SIG-M5 treated with dmso at 0.1 percent for 504 hours (cell line): Measurements from ENCODE around the gene MGAT5B.
A peak's percentile ranks its signal among the peaks of the same experiment; 100 is the strongest.
"Not testable (repeated sequence)": the region's sequence is repeated elsewhere in the genome, so short reads cannot be mapped to it uniquely, and the experiment has no call there.

Experiments
- DNase-seq: peaks from one replicate; lab custom pipeline; 2025; ENCODE audit not compliant: unreplicated experiment; lab: John Stamatoyannopoulos, UW

The MGAT5B gene

DNA sequence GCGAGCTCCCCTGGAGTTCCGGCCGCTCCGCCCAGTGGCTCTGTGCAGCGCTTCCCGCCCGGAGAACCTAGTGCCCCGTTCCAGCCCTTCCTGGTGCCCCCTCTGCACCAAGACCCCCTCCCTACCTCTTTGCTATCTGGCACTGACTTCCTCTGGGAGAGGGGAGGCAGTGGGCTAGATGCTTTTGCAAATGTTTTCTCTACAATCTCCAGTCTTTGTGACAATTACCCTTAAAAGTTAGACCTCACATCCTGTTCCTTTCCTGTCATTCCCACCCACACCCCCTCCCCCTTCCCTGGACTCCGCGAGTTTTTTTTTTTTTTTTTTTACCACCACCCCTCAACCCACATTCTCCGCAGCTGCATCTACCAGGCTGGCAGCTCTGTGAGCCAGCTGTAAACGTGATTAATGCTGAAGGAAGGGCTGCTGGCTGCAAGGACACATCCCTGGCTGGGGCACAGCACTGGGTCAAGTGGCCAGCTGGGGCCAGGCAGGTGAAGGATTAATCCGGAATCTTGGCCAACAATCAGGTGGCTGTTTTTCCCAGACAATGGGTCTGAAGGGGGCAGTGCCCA is 101.5 kb downstream of the MGAT5B start:
- no peak for DNase-seq

DNA sequence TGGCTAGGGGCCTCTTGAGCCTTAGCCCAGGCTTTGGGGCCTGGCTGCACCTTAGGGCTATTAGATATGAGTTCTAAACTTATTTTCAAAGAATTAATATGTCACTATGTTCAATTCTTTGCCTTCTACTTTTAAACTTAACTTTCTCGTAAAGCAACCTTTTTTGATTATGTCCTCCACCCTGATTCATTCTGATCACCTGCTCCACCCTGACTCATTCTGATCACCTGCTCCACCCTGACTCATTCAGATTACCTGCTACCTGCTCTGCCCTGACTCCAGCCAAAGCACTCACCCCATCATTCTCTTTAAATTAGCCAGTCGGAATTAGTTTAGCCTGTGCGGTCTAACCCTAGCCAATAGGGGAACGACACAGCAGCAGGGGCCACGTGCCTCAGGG is 102.0 kb downstream of the MGAT5B start:
- DNase-seq = not testable (repeated sequence)

DNA sequence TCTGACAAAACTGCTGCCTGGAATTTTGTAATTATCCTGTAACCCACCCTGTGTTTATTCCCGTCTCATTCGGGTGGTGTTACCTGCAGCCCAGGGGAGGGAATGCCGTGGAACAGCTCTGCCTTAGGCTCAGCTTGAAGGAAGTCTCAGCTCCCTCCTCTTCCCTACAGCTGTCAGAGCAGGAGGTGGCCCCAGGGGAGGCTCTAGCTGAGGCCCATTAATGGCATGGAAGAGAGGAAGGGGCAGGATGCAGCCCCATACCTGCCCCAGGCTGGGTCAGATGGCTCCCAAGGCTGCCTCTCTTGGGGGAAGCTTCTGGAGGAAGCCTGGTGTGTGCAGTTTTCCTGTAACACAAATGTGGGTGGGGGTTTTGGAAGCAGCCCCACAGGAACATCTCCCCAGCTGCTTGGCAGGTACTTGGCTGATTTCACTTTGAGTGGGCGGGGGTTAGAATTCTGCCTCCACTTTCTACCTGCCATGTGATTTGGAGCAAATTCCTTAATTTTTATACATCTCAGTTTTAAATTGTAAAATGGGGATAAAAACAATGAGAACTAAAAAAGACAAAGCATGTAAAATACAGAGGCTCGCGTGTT is 103.9 kb downstream of the MGAT5B start:
- no peak for DNase-seq

DNA sequence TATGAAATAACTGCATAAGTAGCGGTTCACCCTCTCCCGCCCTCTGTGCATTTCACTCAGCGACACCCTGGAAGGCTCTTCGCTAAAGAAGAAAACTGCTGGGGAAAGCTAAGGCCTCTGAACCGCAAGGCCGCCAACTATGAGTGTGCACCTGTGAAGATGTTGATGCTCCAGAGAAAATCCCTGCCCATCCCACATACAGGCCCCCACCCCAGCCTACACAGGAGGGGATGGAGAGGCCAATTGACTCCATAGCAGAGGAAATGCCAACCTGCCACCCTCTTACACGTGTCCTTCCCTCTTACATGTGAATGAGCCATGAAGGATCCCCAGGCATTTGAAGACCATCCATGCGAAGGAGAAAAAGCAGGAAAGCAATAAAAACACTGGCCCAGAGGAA is 104.8 kb downstream of the MGAT5B start:
- no peak for DNase-seq

DNA sequence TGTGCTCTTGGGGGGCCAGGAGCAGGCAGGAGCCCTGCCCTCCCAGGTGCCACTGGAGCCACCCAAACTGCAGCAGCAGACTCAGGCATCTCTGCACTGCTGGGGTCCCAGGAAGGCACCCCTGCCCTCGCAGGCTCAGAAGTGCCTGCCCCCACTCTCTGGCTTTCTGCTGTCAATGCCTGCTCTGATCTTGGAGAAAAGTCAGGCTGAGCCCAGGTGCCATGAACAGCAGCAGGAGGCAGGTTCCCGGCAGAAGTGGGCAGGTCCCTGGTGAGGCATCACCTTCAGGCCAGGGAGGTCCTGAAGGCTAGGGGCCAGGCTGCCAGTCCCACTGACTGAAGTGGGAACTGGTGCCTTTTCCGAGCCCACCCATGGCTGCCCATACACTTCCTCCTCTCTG is 106.5 kb downstream of the MGAT5B start:
- no peak for DNase-seq

DNA sequence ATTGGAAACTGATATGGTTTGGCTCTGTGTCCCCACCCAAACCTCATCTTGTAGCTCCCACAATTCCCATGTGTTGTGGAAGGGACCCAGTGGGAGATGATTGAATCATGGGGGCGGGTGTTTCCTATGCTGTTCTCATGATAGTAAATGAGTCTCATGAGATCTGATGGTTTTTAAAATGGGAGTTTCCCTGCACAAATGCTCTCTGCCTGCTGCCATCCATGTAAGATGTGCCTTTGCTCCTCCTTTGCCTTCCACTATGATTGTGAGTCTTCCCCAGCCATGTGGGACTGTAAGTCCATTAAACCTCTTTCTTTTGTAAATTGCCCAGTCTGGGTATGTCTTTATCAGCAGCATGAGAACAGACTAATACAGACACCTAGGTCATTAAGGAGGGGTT is 109.8 kb downstream of the MGAT5B start:
- DNase-seq = not testable (repeated sequence)

DNA sequence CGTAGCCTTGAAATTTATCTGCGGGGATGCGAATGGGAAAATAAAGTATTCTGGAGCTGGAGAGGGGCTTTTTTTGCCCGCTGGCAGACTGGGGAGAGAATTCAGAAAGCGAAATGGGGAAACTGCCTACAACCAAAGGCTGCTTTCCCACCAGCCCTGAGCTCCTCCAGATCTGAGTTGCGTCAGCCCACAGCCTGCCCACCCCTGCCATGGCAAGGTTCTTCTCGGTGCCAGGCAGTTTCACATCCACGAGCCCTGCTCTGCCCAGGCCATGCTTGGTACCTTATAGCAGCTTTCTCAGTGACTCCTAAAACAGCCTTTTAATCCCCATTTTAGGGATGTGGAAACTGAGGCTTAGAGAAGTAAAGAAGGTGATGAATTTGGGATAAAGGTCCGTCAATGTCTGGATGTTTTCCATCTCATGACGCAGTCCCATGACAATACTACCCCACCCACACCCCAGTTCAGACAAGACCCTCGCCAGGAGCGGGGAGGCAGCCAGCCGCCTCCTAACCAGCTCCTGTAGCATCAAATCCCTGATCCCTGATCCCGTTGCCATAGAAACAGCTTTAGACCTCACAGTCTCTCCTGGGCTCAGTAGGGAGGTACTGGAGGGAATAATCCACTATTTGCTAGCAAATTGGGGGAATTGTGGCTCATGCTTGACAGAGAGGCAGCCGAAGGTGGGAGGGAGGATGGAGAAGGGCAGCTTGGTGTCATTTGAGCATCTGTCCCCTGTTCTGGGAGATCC is 113.5 kb downstream of the MGAT5B start:
- DNase-seq = no peak

DNA sequence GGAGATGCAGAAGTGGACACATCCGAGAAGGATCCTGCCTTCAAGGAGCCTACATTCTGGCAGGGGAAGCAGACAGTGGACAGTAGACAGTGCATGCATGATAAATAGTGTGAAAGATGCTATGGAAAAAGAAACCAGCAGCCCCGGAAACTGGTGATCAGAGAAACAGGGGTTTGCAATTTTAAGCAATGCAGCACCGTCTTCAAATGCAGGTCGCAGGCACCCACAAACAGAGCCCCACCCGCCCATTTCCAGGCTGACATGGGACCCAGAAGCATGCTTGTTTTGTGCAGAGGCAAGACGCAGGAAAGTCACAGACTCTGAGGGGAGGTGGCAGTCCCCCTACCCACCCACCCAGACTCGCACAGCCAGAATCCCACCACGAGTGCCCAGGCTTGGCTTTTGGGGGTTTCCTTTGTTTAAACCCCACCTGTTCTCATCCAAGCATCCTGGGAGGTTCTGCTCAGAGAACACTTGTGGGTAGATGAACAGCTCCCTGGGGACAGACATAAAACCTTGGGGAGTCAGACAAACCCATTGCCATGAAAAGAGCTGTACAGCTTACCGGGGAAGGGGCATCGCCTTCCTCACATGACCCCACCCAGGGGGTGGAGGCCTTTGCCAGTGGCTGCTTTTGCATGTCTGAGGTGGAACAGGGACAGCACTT is 114.3 kb downstream of the MGAT5B start:
- no peak for DNase-seq

DNA sequence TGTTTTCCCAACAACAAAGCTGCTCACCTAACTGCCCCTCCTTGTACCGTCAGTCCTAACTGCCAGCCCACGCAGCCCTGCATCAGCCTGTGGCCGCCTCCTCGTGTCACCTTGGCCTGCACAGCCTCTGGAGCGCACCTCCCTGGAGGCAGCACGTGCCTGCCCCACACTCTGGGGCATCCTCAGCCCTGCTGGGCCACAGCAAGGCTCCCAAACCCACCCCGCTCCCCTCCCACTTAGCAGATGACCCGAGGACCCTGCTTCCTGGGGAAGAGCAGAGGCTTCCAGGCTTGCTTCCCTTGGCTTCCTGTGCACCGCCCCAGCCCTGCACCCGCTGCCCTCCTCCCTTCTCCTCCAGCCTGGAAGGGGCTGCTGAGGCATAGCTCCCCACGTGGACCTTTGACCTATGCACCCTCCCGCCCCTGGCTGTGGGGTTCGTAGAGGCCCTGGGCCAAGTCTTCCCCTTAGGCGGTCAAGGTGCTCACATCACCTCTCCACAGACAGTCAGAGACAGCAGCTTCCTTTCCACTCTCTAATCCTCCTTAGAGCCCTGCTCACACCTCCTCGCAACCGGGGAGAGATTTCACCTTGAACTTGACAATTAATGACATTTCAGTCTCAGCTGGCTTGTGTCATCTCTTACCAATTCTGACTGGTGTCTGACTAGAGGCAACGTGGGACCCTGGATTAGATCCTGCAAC is 115.0 kb downstream of the MGAT5B start:
- DNase-seq = no peak

DNA sequence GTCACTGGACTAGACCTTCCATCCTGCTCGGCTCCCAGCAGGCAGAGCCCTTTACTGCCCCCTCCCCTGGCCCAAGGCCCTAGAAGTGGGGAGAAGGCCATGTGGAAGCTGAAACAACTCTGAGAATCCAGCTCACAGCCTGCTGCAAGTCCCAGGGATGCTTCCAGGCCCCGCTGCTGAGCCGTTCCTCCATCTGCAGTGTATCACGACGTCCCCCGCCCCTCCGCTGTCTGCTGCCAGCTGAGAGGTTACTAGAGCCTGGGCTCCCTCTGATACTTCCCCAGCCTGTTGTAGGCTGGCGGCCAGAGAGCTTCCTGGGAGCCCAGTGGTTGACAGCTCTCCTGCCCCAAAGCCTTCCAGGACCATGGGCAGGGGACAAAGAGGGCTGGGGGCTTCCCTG is 118.2 kb downstream of the MGAT5B start:
- DNase-seq = no peak

DNA sequence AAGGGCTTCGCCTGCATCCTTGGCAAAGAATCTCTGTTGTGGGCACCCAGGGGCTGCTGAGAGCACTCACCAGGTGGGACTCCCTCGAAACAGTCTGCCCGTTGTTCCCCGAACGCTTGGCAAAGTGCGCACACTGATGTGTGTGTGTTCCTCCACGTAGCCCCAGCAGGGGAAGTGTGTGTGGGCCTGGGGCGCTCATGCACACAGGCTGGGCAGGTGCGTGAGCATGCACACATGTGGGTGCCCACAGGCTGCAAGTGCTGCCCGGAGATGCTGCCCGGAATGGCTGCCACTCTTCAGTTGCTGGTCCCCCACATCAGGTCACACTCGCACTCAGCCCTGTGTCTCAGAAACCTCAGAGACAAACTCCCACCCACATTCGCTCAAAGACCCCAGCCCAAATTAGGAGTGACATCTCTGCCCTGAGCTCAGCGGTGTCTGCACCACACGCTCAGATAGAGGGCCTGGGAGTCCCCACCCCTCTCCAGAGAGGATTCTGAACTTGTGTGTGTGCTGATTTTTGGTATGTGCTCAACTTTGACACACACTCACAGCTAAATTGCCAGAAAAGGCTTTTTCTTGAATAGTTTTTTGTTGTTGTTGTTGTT is 119.4 kb downstream of the MGAT5B start:
- DNase-seq = no peak

DNA sequence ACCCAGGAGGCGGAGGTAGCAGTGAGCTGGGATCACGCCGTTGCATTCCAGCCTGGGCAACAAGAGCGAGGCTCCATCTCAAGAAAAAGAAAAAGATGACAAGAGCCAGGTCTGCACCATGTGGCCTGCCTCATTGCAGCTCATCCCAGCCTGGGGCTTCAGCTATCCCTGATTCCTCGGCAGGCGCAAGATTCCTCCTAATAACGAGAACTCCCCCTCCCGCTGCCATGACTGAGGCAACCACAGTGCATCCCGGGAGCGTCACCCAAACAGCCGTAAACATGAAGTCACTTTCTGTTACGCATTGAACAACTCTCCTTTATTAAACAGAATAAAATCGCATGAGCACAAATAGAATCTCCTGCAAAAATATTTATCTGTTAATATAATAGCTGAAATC is 120.6 kb downstream of the MGAT5B start:
- no peak for DNase-seq

DNA sequence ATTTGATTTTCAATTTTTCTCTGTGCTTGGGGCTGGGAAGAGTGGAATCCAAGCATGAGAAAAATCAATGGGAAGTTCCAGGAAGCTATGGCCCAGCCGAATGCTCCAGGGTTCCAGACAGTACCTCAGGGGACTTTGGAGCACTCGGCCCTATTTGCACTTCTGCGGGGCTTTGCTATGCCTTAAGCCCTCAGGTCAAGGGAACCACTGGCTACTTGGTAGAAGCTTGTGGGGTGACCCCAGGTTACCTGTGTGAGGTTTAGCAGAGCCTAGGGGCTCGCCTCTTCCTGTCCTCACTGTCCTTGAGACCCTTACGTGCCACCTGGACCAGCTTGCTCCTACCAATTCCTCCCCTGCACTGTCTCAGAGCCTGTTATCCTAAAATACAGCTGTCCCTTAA is 121.3 kb downstream of the MGAT5B start:
- no peak for DNase-seq

DNA sequence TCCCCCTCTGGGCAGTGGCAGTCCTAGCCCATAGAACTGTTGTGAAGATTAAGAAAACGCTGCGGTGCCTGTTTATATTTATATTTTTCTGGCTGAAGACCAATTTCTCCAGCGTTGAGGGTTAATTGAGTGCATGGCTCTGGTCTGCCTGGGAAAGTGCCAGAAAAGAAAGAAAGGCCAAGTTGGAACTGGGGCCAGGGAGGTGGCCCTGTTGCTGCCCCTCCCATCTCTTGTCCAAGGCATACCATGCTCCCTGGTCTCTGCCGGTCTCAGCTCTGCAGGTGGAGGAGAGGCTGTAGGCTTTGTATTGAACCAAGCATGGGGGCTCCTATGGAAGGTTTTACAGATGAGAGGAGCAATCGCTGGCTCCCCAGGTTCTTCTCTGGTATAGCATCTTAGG is 124.7 kb downstream of the MGAT5B start:
- DNase-seq = no peak

DNA sequence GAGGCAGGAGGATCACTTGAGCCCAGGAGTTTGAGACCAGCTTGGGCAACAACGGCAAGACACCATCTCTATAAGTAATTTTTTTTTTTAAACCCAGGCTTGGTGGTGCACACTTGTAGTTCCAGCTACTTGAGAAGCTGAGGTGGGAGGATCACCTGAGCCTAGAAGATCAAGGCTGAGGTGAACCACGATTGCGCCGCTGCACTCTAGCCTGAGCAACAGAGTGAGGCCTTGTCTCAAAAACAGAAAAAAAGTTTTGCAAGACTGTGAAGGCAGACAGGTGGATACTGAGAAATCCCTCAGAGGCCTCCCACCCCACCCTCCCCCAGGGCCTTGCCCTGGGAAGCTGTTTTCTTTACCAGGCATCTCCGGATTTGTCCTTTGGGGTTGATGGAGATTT is 125.4 kb downstream of the MGAT5B start:
- no peak for DNase-seq

DNA sequence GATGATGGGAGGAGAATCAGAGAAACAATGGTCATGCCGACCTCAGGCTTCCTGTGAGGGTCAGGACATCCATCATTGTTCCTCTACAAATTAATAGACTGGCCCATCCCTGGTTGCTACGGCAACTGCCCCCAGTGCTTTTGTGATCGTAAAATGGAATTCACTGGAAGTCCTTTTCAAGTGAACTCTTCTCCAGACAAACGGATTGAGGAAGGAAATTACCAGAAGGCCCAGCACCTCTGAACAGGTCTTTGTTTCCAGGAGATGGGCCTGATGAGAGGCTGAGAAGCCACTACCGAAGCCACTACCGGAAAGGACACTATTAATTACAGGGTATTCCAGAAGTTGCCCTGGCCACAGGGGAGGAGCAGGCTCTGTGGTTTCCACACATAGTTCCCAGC is 126.0 kb downstream of the MGAT5B start:
- DNase-seq = no peak

DNA sequence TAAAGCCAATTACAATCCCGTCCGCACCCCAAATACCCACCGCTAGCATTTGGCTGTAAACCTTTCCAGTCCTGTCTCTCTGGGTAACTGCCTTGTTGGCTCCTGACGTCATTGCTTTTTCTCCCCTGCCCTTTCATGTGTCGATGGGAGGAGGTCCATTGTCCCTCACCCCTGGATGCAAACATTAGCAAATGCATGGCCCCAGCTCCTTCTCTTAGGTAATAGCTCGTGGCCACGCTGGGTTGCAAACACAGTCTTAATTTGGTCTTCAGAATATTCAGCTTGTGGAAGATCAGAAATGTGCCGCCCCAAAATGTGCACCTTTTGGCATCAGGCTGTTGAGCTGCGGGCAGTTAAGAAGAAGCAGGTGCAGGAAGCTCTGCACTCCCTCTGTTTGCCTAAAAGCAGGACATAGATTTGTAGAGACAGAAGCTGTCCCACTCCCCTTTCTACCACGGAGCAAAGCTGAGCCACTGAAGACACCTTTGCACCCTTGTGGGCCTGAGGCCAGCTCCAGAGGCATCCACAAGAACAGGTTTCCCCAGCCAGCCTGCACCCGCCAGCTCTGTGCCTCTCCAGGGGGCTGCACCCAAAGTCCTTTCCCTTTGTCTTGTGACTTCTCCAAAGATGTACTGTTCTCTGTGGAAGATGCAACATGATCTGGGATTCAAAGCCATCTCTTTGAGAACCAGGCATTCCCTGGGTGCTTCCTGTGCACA is 127.3 kb downstream of the MGAT5B start:
- DNase-seq = no peak

DNA sequence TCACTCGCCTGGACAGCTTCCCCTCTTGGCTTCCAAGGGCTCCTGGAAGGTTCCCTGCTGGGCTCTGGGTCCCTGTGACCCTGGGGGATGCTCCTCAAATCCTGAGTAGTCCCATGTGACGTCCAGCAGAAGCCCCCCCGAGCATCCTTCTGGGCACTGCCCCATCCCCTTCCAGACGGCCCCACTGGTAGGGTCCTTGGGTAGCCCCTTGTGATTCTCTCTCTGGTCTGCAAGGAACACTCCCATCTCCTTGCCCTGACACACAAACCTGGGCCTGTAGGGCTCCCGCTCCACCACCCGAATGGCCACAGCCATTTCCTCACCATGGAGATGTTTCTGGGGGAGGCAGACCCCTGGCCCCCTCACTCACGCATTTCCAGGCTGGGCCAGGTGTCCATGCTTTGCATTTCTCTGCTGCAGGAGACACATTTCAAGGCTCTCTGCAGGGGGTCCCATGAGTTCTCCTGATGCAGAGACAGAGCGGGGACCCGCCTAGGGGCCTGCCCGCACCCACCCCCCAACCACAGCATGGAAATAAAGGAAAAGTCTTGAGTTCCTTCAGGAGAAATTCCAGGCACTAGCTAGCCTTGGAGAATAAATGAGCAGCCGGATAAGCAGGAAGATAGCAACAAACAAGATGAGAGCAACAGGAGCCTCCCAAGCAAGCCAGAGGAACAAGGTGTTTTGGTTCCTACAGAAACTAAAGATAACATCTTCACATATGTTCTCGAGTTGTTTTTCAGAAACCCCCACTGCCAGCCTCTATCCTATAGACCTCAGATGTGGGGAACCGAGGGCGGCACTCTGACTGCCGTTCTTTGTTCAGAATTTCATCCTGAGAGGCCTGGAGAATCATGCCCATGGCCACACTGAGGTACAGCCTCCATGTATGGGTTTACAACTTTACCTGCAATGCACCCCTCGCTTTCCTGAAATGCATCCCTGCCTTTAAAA is 128.8 kb downstream of the MGAT5B start:
- no peak for DNase-seq

DNA sequence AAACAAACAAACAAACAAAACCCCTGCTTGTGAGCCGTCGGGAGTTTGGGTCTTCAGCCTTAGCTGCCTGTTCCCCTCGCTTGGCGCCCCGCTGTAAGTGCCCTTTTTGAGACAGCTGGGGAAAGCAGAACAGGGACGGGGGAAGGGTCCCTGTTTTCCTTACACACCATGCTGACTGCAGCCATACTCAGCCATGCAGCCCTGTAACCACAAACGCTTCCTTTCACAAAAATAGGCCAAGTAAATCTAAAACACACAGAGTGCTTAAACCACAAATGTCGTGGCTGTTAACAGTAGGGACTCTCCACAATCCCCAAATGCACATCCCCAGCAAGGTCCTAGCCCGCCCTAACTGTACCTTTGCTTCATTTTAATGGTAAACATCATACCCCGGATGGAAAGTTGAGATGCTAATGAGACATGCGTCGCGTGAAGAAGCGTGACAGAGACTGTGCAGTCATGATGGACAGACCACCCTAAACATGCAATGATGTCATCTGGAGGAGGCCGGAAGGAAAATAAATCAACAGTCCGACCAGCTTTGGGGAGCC is 129.9 kb downstream of the MGAT5B start:
- peak; percentile 61 for DNase-seq
